ENCODE results near the gene POLR3H. TPM values are rescaled to one million over a fixed set of nuclear protein-coding genes. Genes with fewer than 3 reads are reported as not detected.
"Not testable (repeated sequence)": the region's sequence is repeated elsewhere in the genome, so short reads cannot be mapped to it uniquely, and the experiment has no call there.

The POLR3H gene
- total RNA-seq (10 to 100 TPM; 43.6 to 43.7 TPM), polyA plus RNA-seq (10 to 100 TPM; 20.7 to 21.8 TPM)

- CTCF ChIA-PET (ENCODE audit: partially characterized antibody): interaction anchor here (0.6 to 1.2 kb wide), 8 partner anchors 11 to 163 kb away, joined by 3 to 10 read pairs (median 3); partner anchors contain the start of gene TEF
- intact Hi-C loops (cut with micrococcal nuclease): loop anchor here (1.0 kb wide), 5 partner anchors 45 to 163 kb away; partner anchors contain the start of genes ACO2, DESI1, PMM1 and TEF
Observed at GRCh38 chr22:41543854-41544670, at the start of gene POLR3H. TSS of gene POLR3H (minus strand) at chr22:41544470. CDS start at chr22:41544101, 369 bp downstream.

GRCh38 chr22:41593336-41593960, 49.2 kb upstream of the POLR3H start:
- intact Hi-C loops (cut with micrococcal nuclease); CTCF ChIA-PET (ENCODE audit: partially characterized antibody); DNase-seq; H3K27ac Mint-ChIP-seq; H3K9me3 ChIP-seq (ENCODE audit: control insufficient read depth in 1 of 2, low read length in 2 of 2); H3K36me3 ChIP-seq (ENCODE audit: insufficient read depth, low read length); H3K27me3 ChIP-seq (ENCODE audit: insufficient read depth, low read length); H3K4me1 ChIP-seq (ENCODE audit: insufficient read depth, low read length); H3K27me3 Mint-ChIP-seq; POLR2A ChIA-PET (ENCODE audit: partially characterized antibody); H3K27ac ChIP-seq (ENCODE audit: low read depth, low read length); H3K4me3 Mint-ChIP-seq; H3K9me3 Mint-ChIP-seq; H3K36me3 Mint-ChIP-seq; H3K4me3 ChIP-seq (ENCODE audit: low read length in 2 of 2): not testable (repeated sequence)
- peaks cover 5 to 19% (median 12%) of the 10 kb centered on the region in 4 donors for H3K4me1 Mint-ChIP-seq

More at GRCh38 chr22:41543854-41544670, at the start of gene POLR3H:
- no peaks in the 10 kb centered on the region for H3K27me3 ChIP-seq (ENCODE audit: insufficient read depth, low read length)
- Mint-ChIP-seq H3K27me3 (no peaks in the 10 kb centered on the region), H3K36me3 (peaks cover 0 to 17% of the 10 kb centered on the region in 2 donors), H3K4me1 (peaks cover 29 to 48% (median 41%) of the 10 kb centered on the region in 4 donors), H3K9me3 (peaks cover 0 to 1% (median 0%) of the 10 kb centered on the region in 8 donors), H3K4me3 (peak within 1 kb of the TSS; percentile 95 to 98 (median 98)), H3K27ac (peak within 1 kb of the TSS; percentile 90 to 98 (median 96))
- POLR2A ChIA-PET (ENCODE audit: partially characterized antibody): interaction anchor here (0.6 to 2.1 kb wide), 13 partner anchors 9 to 439 kb away, joined by 3 to 12 read pairs (median 3); partner anchors contain the start of genes ACO2, CCDC134, PHF5A and PMM1
- peak within 1 kb of the TSS; percentile 78 for H3K4me3 ChIP-seq (ENCODE audit: low read length in 2 of 2)
- peaks cover 26% of the 10 kb centered on the region for H3K4me1 ChIP-seq (ENCODE audit: insufficient read depth, low read length)
- no peaks in the 10 kb centered on the region for H3K9me3 ChIP-seq (ENCODE audit: control insufficient read depth in 1 of 2, low read length in 2 of 2)
- H3K27ac ChIP-seq (ENCODE audit: low read depth, low read length): peak within 1 kb of the TSS; percentile 77
- DNase-seq: peak; percentile 95 to 97 (median 95)
- peaks cover 5% of the 10 kb centered on the region for H3K36me3 ChIP-seq (ENCODE audit: insufficient read depth, low read length)

DNA sequence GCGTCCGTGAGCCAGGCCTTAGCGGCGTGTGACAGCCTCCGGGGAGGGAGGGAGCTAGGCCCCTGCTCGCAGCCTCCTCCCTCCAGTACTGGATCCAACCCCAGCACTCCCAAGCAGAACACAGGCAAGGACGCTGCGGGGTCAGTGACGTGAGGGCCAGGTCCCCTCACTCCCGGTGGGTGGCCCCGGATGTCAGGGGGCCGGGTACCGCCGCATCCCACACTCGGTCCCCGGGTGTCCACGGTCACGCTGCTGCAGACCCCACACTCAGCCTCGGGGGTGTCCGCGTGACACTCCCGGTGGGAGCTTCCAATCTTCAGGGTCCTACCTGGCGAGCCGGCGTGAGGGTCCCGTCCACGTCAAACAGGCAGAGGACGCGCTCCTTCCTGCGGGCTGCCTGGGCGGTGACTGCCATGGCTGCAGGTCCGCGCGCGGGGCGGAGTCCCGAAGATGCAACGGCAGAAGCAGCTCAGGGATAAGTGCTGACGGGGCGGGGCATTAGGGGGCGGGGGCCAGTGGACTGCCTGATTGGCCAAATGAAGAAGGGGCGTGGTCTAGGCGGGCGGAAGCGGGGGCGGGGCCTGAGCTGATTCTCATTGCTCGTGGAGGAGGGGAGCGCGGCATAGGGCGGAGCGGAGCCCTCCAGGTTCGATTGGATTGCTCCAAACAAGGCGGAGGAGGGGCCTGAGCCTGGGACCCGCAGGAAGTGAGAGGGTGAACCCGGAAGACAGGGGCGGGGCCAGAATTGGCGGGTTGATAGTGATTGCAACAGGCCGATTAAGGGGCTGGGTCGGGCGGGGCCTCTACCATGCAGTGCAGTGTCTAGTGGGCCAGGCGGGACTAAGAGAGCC, 45.3 kb upstream of the POLR3H start, which contains the start of gene PMM1:
Gene PMM1 (minus strand): TSS at position 450 of the 851 bp plus-strand sequence. CDS start 35 bp downstream, at position 415.
- peak; percentile 100 for DNase-seq
- Mint-ChIP-seq H3K4me1 (peaks cover 5 to 27% (median 17%) of the 10 kb centered on the region in 4 donors), H3K27ac (peak within 1 kb of the TSS; percentile 38 to 94 (median 90)), H3K4me3 (peak within 1 kb of the TSS; percentile 92 to 97 (median 94)), H3K9me3 (no peaks in the 10 kb centered on the region), H3K36me3 (peaks cover 0 to 13% of the 10 kb centered on the region in 2 donors), H3K27me3 (no peaks in the 10 kb centered on the region)
- POLR2A ChIA-PET (ENCODE audit: partially characterized antibody): interaction anchor here (0.9 to 4.8 kb wide), 20 partner anchors 9 to 638 kb away, joined by 3 to 74 read pairs (median 8); partner anchors contain the start of genes ACO2, CCDC134, DESI1 and PHF5A
- peaks cover 10% of the 10 kb centered on the region for H3K4me1 ChIP-seq (ENCODE audit: insufficient read depth, low read length)
- CTCF ChIA-PET (ENCODE audit: partially characterized antibody): interaction anchor here (0.6 to 2.1 kb wide), 8 partner anchors 8 to 351 kb away, joined by 3 to 9 read pairs (median 4); partner anchors contain the start of genes DESI1, TEF and XRCC6
- no peaks in the 10 kb centered on the region for H3K27me3 ChIP-seq (ENCODE audit: insufficient read depth, low read length)
- H3K36me3 ChIP-seq (ENCODE audit: insufficient read depth, low read length): peaks cover under 1% of the 10 kb centered on the region
- no peaks in the 10 kb centered on the region for H3K9me3 ChIP-seq (ENCODE audit: control insufficient read depth in 1 of 2, low read length in 2 of 2)
- H3K27ac ChIP-seq (ENCODE audit: low read depth, low read length): peak within 1 kb of the TSS; percentile 60
- intact Hi-C loops (cut with micrococcal nuclease): loop anchor here (1.0 to 10.0 kb wide), 5 partner anchors 32 to 208 kb away; partner anchors contain the start of genes DESI1, PHF5A, POLR3H and TEF
- H3K4me3 ChIP-seq (ENCODE audit: low read length in 2 of 2): peak within 1 kb of the TSS; percentile 84 to 89

GRCh38 chr22:41587347-41587723, 43.1 kb upstream of the POLR3H start:
- Histone ChIP-seq H3K36me3 (ENCODE audit: insufficient read depth, low read length) (peaks cover 16% of the 10 kb centered on the region), H3K4me1 (ENCODE audit: insufficient read depth, low read length) (peaks cover 10% of the 10 kb centered on the region), H3K4me3 (ENCODE audit: low read length in 2 of 2) (no peak overlapping the region), H3K27ac (ENCODE audit: low read depth, low read length) (no peak overlapping the region), H3K27me3 (ENCODE audit: insufficient read depth, low read length) (no peaks in the 10 kb centered on the region), H3K9me3 (ENCODE audit: control insufficient read depth in 1 of 2, low read length in 2 of 2) (no peaks in the 10 kb centered on the region)
- ChIA-PET CTCF (ENCODE audit: partially characterized antibody) (interaction anchor here (1.1 kb wide), 1 partner anchor 34 kb away, joined by 3 read pairs; no protein-coding TSS in a partner anchor), POLR2A (ENCODE audit: partially characterized antibody) (no interaction called here)
- Mint-ChIP-seq H3K27me3 (no peaks in the 10 kb centered on the region), H3K4me3 (peak overlapping the region in 3 of 8 donors; percentile 1 to 60 (median 43)), H3K4me1 (peaks cover 7 to 30% (median 18%) of the 10 kb centered on the region in 4 donors), H3K27ac (no peak overlapping the region), H3K9me3 (no peaks in the 10 kb centered on the region), H3K36me3 (peaks cover 8 to 32% of the 10 kb centered on the region in 2 donors)
- intact Hi-C loops (cut with micrococcal nuclease): loop anchor here (10.0 kb wide), 1 partner anchor 143 kb away; the partner anchor contains the start of gene TOB2
- no peak for DNase-seq

DNA sequence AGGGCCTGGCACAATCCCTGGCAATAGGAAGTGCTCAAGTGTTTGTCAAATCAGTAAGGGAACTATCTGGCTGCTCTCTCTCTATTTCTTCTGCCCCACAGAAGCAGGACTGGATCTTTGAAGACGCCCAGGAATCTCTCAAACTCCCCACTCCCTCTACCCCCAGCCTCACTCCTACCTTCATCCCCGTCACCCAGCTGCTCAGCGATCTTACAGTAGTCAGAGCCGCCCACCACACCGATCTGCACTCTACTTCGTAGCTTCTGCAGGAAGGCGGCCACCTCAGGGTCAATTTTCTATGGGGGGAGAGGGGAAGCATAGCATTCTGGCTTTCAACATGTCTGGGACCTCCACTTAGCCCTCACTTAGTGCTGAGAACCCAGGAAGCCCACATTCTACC, 41.6 kb upstream of the POLR3H start:
- POLR2A ChIA-PET (ENCODE audit: partially characterized antibody): no interaction called here
- no peaks in the 10 kb centered on the region for H3K27me3 ChIP-seq (ENCODE audit: insufficient read depth, low read length)
- no peak overlapping the region for H3K4me3 Mint-ChIP-seq
- H3K36me3 ChIP-seq (ENCODE audit: insufficient read depth, low read length): peaks cover 19% of the 10 kb centered on the region
- peaks cover 9 to 35% of the 10 kb centered on the region in 2 donors for H3K36me3 Mint-ChIP-seq
- no peak overlapping the region for H3K27ac ChIP-seq (ENCODE audit: low read depth, low read length)
- DNase-seq: no peak
- CTCF ChIA-PET (ENCODE audit: partially characterized antibody): no interaction called here
- no peak overlapping the region for H3K4me3 ChIP-seq (ENCODE audit: low read length in 2 of 2)
- intact Hi-C loops (cut with micrococcal nuclease): loop anchor here (10.0 kb wide), 1 partner anchor 141 kb away; the partner anchor contains the start of gene TOB2
- H3K9me3 Mint-ChIP-seq: no peaks in the 10 kb centered on the region
- H3K9me3 ChIP-seq (ENCODE audit: control insufficient read depth in 1 of 2, low read length in 2 of 2): no peaks in the 10 kb centered on the region
- H3K27ac Mint-ChIP-seq: peak overlapping the region in 2 of 7 donors; percentile 18 to 19
- H3K4me1 Mint-ChIP-seq: peaks cover 7 to 31% (median 18%) of the 10 kb centered on the region in 4 donors
- peaks cover 10% of the 10 kb centered on the region for H3K4me1 ChIP-seq (ENCODE audit: insufficient read depth, low read length)
- H3K27me3 Mint-ChIP-seq: no peaks in the 10 kb centered on the region

- Mint-ChIP-seq H3K27ac (no peak overlapping the region), H3K4me3 (no peak overlapping the region), H3K36me3 (peaks cover 9 to 40% of the 10 kb centered on the region in 2 donors), H3K27me3 (no peaks in the 10 kb centered on the region), H3K9me3 (no peaks in the 10 kb centered on the region), H3K4me1 (peaks cover 7 to 27% (median 15%) of the 10 kb centered on the region in 4 donors)
- Histone ChIP-seq H3K27me3 (ENCODE audit: insufficient read depth, low read length) (no peaks in the 10 kb centered on the region), H3K36me3 (ENCODE audit: insufficient read depth, low read length) (peaks cover 19% of the 10 kb centered on the region), H3K9me3 (ENCODE audit: control insufficient read depth in 1 of 2, low read length in 2 of 2) (no peaks in the 10 kb centered on the region), H3K27ac (ENCODE audit: low read depth, low read length) (no peak overlapping the region), H3K4me3 (ENCODE audit: low read length in 2 of 2) (no peak overlapping the region), H3K4me1 (ENCODE audit: insufficient read depth, low read length) (peaks cover 10% of the 10 kb centered on the region)
- POLR2A ChIA-PET (ENCODE audit: partially characterized antibody): no interaction called here
- CTCF ChIA-PET (ENCODE audit: partially characterized antibody): no interaction called here
- intact Hi-C loops (cut with micrococcal nuclease): loop anchor here (10.0 kb wide), 1 partner anchor 140 kb away; the partner anchor contains the start of gene TOB2
- no peak for DNase-seq
Observed at GRCh38 chr22:41584881-41585280, 40.6 kb upstream of the POLR3H start.

Measured in CD4-positive, alpha-beta memory T cell (primary cell).